Liver (tissue), 9 donors: ENCODE data around the gene SGK2. TPM values are rescaled to one million over a fixed set of nuclear protein-coding genes. Genes with fewer than 3 reads are reported as not detected.
A peak's percentile ranks its signal among the peaks of the same experiment; 100 is the strongest.

Source experiments
- DNase-seq: peaks from one replicate; pipeline ENCODE4 v3.0.0-alpha.2; 2017; ENCODE audit warnings: low spot score
- H3K27ac ChIP-seq, 2 donors: one replicate each; pipeline ENCODE4 v1.7.0; 2013; ENCODE audit warnings: inconsistent platforms in 2 of 2, low read length in 2 of 2, control low read depth in 1 of 2, low read depth in 1 of 2, mild to moderate bottlenecking in 1 of 2
- H3K27me3 ChIP-seq, 4 donors: one replicate each; pipeline versions ENCODE4 v1.6.1 to v1.7.0; 2013; ENCODE audit warnings: low read length in 3 of 4, inconsistent platforms in 1 of 4, mild to moderate bottlenecking in 1 of 4, moderate library complexity in 1 of 4; ENCODE audit not compliant: control insufficient read depth in 4 of 4, insufficient read depth in 4 of 4
- H3K36me3 ChIP-seq, 4 donors: one replicate each; pipeline versions ENCODE4 v1.6.1 to v1.7.0; 2013; ENCODE audit warnings: low read length in 3 of 4, mild to moderate bottlenecking in 3 of 4, low read depth in 1 of 4, moderate library complexity in 1 of 4; ENCODE audit not compliant: control insufficient read depth in 4 of 4, insufficient read depth in 3 of 4
- H3K4me1 ChIP-seq, 4 donors: one replicate each; pipeline versions ENCODE4 v1.6.1 to v1.7.0; 2013; ENCODE audit warnings: low read length in 3 of 4, mild to moderate bottlenecking in 3 of 4, moderate library complexity in 1 of 4; ENCODE audit not compliant: control insufficient read depth in 4 of 4, insufficient read depth in 4 of 4
- H3K4me3 ChIP-seq, 3 donors: one replicate each; pipeline versions ENCODE4 v1.6.1 to v1.7.0; 2013; ENCODE audit warnings: low read length in 3 of 3, control low read depth in 1 of 3, low read depth in 1 of 3, mild to moderate bottlenecking in 1 of 3
- H3K9ac ChIP-seq, 2 donors: one replicate each; pipeline ENCODE4 v1.7.0; 2013; ENCODE audit warnings: low read length in 2 of 2, mild to moderate bottlenecking in 2 of 2, moderate library complexity in 2 of 2, control low read depth in 1 of 2, low read depth in 1 of 2
- H3K9me3 ChIP-seq, 4 donors: one replicate each; pipeline versions ENCODE4 v1.6.1 to v1.7.0; 2013; ENCODE audit warnings: low read length in 3 of 4; ENCODE audit not compliant: control insufficient read depth in 4 of 4
- EGR1 ChIP-seq, 2 donors: IDR thresholded peaks; 2 replicates each; pipeline ENCODE4 v1.6.1; 2016 to 2018; ENCODE audit warnings: antibody characterized with exemption in 2 of 2, low read depth in 2 of 2
- FOXA1 ChIP-seq: IDR thresholded peaks from 2 replicates; pipeline ENCODE4 v1.6.1; 2016; ENCODE audit warnings: antibody characterized with exemption
- FOXA2 ChIP-seq: IDR thresholded peaks from 2 replicates; pipeline ENCODE4 v1.6.1; 2016; ENCODE audit warnings: antibody characterized with exemption
- GABPA ChIP-seq, 2 donors: IDR thresholded peaks in 1 of 2; conservative IDR thresholded peaks in 1 of 2; 2 replicates each; pipeline ENCODE4 v1.6.1; 2016; ENCODE audit warnings: antibody characterized with exemption in 2 of 2, mild to moderate bottlenecking in 1 of 2, moderate library complexity in 1 of 2
- HNF4A ChIP-seq, 2 donors: conservative IDR thresholded peaks; 2 replicates each; pipeline ENCODE4 v1.6.1; 2016; ENCODE audit warnings: antibody characterized with exemption in 2 of 2, mild to moderate bottlenecking in 2 of 2
- HNF4G ChIP-seq: IDR thresholded peaks from 2 replicates; pipeline ENCODE4 v1.6.1; 2016; ENCODE audit warnings: antibody characterized with exemption
- JUND ChIP-seq, 2 donors: IDR thresholded peaks; 2 replicates each; pipeline ENCODE4 v1.6.1; 2016; ENCODE audit warnings: antibody characterized with exemption in 2 of 2
- NR2F2 ChIP-seq: IDR thresholded peaks from 2 replicates; pipeline ENCODE4 v1.6.1; 2016; ENCODE audit warnings: antibody characterized with exemption
- RAD21 ChIP-seq, 2 donors: IDR thresholded peaks; 2 replicates each; pipeline ENCODE4 v1.6.1; 2016; ENCODE audit warnings: antibody characterized with exemption in 2 of 2, mild to moderate bottlenecking in 2 of 2
- SP1 ChIP-seq: IDR thresholded peaks from 2 replicates; pipeline ENCODE4 v1.6.1; 2018; ENCODE audit warnings: antibody characterized with exemption, mild to moderate bottlenecking
- TAF1 ChIP-seq: conservative IDR thresholded peaks from 2 replicates; pipeline ENCODE4 v1.6.1; 2016; ENCODE audit warnings: antibody characterized with exemption, mild to moderate bottlenecking
- YY1 ChIP-seq: IDR thresholded peaks from 2 replicates; pipeline ENCODE4 v1.6.1; 2016; ENCODE audit warnings: antibody characterized with exemption, mild to moderate bottlenecking
- whole genome bisulfite sequencing: extraction: QIAGEN DNeasy Blood & Tissue Kit; methylation state at CpG from one replicate; pipeline ENCODE4 v1.1.7; 2013; 5-methylcytosine and 5-hydroxymethylcytosine counted together
- polyA plus RNA-seq, 2 donors: library from polyadenylated mRNA; stranded (reverse) in 1 of 2; unstranded in 1 of 2; fragments of 200-250 nt in 1 of 2; fragments of >200 nt in 1 of 2; fragmentation: Nextera tagmentation in 1 of 2; extraction: Ambion mirVana in 1 of 2; gene quantifications; one replicate each; pipeline versions ENCODE4 v1.2.1 to v1.2.3, GENCODE V29; 2013 to 2015
- total RNA-seq, 2 donors: library from RNA; depleted of rRNA; stranded (reverse); fragments of >200 nt; gene quantifications; one replicate each; pipeline ENCODE4 v1.2.3, GENCODE V29; 2014
- TF ChIP-seq, protein P1 (sequence below): fragments of 150-350 bp; IDR thresholded peaks from 2 replicates; pipeline ENCODE4 v1.5.1; 2017; ENCODE audit warnings: improper control_type of control experiment, low read depth, low read length; ENCODE audit not compliant: missing input control
- TF ChIP-seq, protein P2 (sequence below): IDR thresholded peaks from 2 replicates; pipeline ENCODE4 v1.6.1; 2016; ENCODE audit warnings: antibody characterized with exemption, mild to moderate bottlenecking
- TF ChIP-seq, protein P3 (sequence below): IDR thresholded peaks from 2 replicates; pipeline ENCODE4 v1.6.1; 2016; ENCODE audit warnings: antibody characterized with exemption
- TF ChIP-seq, protein P4 (sequence below): IDR thresholded peaks from 2 replicates; pipeline ENCODE4 v1.6.1; 2016; ENCODE audit warnings: antibody characterized with exemption
- donor health status: healthy.
- donor health status: healthy.
- donor health status: healthy.
- donor health status: healthy.
- donor health status: healthy.

SGK2 gene
- total and polyA plus RNA-seq, 4 donors: 22.9 to 253 (median 60.3) TPM

DNA sequence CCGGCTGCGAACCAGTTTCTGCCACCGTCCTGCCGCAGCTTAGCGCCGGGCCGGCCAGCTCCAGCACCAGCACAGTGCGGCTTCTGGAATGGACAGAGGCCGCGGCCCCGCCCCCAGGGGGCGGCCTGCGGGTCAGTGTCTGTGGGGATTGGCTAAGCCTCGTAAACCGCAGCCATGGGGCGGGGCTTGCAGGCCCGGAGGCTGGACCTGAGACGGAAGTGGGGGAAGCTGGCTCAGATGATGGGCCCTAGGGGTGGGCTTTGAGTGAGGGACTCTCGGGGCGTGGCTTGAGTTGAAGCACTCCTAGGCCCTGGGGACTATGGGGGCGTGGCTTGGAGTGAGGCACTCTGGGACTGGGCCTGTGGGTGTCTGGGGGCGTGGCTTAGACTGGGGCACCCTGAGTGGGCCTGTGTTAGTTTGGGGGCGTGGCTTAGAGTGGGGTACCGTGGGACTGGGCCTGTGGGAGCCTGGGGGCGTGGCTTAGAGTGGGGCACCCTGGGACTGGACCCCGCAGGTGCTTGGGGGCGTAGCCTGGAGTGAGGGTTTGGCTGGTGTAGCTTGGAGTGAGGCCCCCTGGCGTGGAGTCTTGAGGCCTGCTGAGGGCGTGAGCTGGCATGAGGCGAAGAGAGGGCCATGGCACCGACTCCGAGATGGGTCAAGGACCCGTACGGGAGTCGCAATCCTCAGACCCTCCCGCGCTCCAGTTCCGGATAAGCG, 44.7 kb upstream of the SGK2 start (continued):
- TF ChIP-seq FOXA1 (peak; percentile 8), YY1 (peak; percentile 43), SP1 (peak; percentile 90)
- TF ChIP-seq, protein P1, sequence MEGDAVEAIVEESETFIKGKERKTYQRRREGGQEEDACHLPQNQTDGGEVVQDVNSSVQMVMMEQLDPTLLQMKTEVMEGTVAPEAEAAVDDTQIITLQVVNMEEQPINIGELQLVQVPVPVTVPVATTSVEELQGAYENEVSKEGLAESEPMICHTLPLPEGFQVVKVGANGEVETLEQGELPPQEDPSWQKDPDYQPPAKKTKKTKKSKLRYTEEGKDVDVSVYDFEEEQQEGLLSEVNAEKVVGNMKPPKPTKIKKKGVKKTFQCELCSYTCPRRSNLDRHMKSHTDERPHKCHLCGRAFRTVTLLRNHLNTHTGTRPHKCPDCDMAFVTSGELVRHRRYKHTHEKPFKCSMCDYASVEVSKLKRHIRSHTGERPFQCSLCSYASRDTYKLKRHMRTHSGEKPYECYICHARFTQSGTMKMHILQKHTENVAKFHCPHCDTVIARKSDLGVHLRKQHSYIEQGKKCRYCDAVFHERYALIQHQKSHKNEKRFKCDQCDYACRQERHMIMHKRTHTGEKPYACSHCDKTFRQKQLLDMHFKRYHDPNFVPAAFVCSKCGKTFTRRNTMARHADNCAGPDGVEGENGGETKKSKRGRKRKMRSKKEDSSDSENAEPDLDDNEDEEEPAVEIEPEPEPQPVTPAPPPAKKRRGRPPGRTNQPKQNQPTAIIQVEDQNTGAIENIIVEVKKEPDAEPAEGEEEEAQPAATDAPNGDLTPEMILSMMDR: peak; percentile 30
- TF ChIP-seq, protein P2, sequence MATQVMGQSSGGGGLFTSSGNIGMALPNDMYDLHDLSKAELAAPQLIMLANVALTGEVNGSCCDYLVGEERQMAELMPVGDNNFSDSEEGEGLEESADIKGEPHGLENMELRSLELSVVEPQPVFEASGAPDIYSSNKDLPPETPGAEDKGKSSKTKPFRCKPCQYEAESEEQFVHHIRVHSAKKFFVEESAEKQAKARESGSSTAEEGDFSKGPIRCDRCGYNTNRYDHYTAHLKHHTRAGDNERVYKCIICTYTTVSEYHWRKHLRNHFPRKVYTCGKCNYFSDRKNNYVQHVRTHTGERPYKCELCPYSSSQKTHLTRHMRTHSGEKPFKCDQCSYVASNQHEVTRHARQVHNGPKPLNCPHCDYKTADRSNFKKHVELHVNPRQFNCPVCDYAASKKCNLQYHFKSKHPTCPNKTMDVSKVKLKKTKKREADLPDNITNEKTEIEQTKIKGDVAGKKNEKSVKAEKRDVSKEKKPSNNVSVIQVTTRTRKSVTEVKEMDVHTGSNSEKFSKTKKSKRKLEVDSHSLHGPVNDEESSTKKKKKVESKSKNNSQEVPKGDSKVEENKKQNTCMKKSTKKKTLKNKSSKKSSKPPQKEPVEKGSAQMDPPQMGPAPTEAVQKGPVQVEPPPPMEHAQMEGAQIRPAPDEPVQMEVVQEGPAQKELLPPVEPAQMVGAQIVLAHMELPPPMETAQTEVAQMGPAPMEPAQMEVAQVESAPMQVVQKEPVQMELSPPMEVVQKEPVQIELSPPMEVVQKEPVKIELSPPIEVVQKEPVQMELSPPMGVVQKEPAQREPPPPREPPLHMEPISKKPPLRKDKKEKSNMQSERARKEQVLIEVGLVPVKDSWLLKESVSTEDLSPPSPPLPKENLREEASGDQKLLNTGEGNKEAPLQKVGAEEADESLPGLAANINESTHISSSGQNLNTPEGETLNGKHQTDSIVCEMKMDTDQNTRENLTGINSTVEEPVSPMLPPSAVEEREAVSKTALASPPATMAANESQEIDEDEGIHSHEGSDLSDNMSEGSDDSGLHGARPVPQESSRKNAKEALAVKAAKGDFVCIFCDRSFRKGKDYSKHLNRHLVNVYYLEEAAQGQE: peak; percentile 77

DNA sequence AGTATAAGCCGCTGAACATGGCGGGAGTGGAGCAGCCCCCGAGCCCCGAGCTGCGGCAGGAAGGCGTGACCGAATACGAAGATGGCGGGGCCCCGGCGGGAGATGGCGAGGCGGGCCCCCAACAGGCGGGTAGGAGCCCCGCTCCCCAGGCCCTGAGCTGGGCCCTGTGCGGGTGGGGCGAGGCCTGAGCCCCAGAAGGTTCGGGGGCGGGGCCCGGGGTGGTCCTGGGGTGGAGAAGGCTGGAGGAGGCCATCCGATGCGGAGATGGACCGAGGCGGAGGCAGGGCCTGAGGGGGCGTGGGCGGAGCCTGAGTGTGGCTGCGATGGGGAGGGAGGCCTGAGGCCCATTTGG, 44.2 kb upstream of the SGK2 start:
- 53% methylated on average over 27 of the region's 27 CpGs for WGBS
- no peaks in the 10 kb centered on the region for H3K36me3 ChIP-seq
- peak overlapping the region; percentile 56 to 85 (median 59) for H3K4me3 ChIP-seq
- H3K27ac ChIP-seq: no peak overlapping the region
- TF ChIP-seq JUND (IDR thresholded peaks at IDR 0.05) (no peak), HNF4A (conservative IDR thresholded peaks at IDR 0.05) (no peak), RAD21 (IDR thresholded peaks at IDR 0.05) (no peak), HNF4G (no peak), EGR1 (IDR thresholded peaks at IDR 0.05; ENCODE audit: low read depth in 2 of 2) (no peak), NR2F2 (no peak), YY1 (no peak), GABPA (IDR thresholded peaks at IDR 0.05 in 1 of 2, conservative IDR thresholded peaks at IDR 0.05 in 1 of 2) (no peak), FOXA1 (no peak), FOXA2 (no peak), TAF1 (no peak), SP1 (no peak)
- TF ChIP-seq, protein P3, sequence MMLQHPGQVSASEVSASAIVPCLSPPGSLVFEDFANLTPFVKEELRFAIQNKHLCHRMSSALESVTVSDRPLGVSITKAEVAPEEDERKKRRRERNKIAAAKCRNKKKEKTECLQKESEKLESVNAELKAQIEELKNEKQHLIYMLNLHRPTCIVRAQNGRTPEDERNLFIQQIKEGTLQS: no peak
- TF ChIP-seq, protein P2: no peak
- TF ChIP-seq, protein P1: no peak
- TF ChIP-seq, protein P4, sequence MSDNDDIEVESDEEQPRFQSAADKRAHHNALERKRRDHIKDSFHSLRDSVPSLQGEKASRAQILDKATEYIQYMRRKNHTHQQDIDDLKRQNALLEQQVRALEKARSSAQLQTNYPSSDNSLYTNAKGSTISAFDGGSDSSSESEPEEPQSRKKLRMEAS: no peak
- no peaks in the 10 kb centered on the region for H3K27me3 ChIP-seq
- no peak for DNase-seq
- H3K4me1 ChIP-seq: peaks cover 0 to 15% (median 8%) of the 10 kb centered on the region in 4 donors
- no peaks in the 10 kb centered on the region for H3K9me3 ChIP-seq
- no peak overlapping the region for H3K9ac ChIP-seq
